PFSK-1 (cell line): ENCODE data around the gene VPS18.

Experiments
- FOXP2 ChIP-seq: optimal IDR thresholded peaks from 2 replicates; pipeline ENCODE3; 2011; ENCODE audit warnings: borderline replicate concordance, control low read depth, inconsistent platforms; ENCODE audit not compliant: insufficient read depth; ENCODE audit errors: extremely low read length, extremely low read depth
- POLR2AphosphoS5 ChIP-seq: IDR thresholded peaks from 2 replicates; pipeline ENCODE4 v1.6.1; 2012; ENCODE audit warnings: low read depth, mild to moderate bottlenecking, control low read depth, low read length, moderate library complexity
- REST ChIP-seq, 2 experiments: IDR thresholded peaks; 2 replicates each; pipeline versions ENCODE4 v1.6.1 to v1.8.0; 2011 to 2012; ENCODE audit warnings: low read depth in 2 of 2, low read length in 2 of 2, control low read depth in 1 of 2, inconsistent platforms in 1 of 2, mild to moderate bottlenecking in 1 of 2, moderate library complexity in 1 of 2; ENCODE audit not compliant: insufficient read depth in 1 of 2
- SIN3A ChIP-seq: IDR thresholded peaks from 2 replicates; pipeline ENCODE4 v1.6.1; 2012; ENCODE audit warnings: mild to moderate bottlenecking, low read length, moderate library complexity, borderline replicate concordance; ENCODE audit not compliant: insufficient read depth
- TAF1 ChIP-seq: IDR thresholded peaks from 2 replicates; pipeline ENCODE4 v1.6.1; 2012; ENCODE audit warnings: low read length, control low read depth, borderline replicate concordance; ENCODE audit not compliant: insufficient read depth

The VPS18 gene

GRCh38 chr15:40893019-40893670 lies 1.1 kb upstream of the VPS18 start:
- TF ChIP-seq FOXP2: no peak

GRCh38 chr15:40894681-40895448 lies 615 bp downstream of the VPS18 start:
- TF ChIP-seq TAF1: no peak
- TF ChIP-seq REST (IDR thresholded peaks at IDR 0.05; ENCODE audit: insufficient read depth in 1 of 2, low read depth in 2 of 2, low read length in 2 of 2): no peak
- peak; percentile 47; the same call in 1 of the 2 replicates for TF ChIP-seq SIN3A
- no peak for TF ChIP-seq POLR2AphosphoS5

GRCh38 chr15:40899536-40900207 lies 5.4 kb downstream of the VPS18 start:
- no peak for TF ChIP-seq FOXP2
- TF ChIP-seq POLR2AphosphoS5: no peak
- no peak for TF ChIP-seq SIN3A
- TF ChIP-seq TAF1: no peak
- TF ChIP-seq REST (IDR thresholded peaks at IDR 0.05; ENCODE audit: insufficient read depth in 1 of 2, low read depth in 2 of 2, low read length in 2 of 2): no peak

- TF ChIP-seq TAF1 (no peak), FOXP2 (no peak), POLR2AphosphoS5 (no peak)
Observed at GRCh38 chr15:40900256-40901052, 6.2 kb downstream of the VPS18 start.

- TF ChIP-seq SIN3A (no peak), REST (IDR thresholded peaks at IDR 0.05; ENCODE audit: insufficient read depth in 1 of 2, low read depth in 2 of 2, low read length in 2 of 2) (no peak), FOXP2 (no peak), TAF1 (no peak), POLR2AphosphoS5 (no peak)
Observed at GRCh38 chr15:40901053-40901443, 6.8 kb downstream of the VPS18 start.
